Left ventricle myocardium inferior (tissue), 1 donor: Measurements from ENCODE around the gene KLF6. TPM values are rescaled to one million over a fixed set of nuclear protein-coding genes. Genes with fewer than 3 reads are reported as not detected.

Source experiments
- DNase-seq: peaks from one replicate; pipeline ENCODE4 v3.0.0-alpha.2; 2020
- H3K27ac ChIP-seq: fragments of 200-600 bp; replicated peaks from 2 replicates; pipeline ENCODE4 v1.8.0; 2021
- H3K27me3 ChIP-seq: fragments of 200-600 bp; 2 replicates; pipeline ENCODE4 v1.8.0; 2021; ENCODE audit warnings: low read depth
- H3K36me3 ChIP-seq: fragments of 200-600 bp; 2 replicates; pipeline ENCODE4 v1.8.0; 2021
- H3K4me1 ChIP-seq: fragments of 200-600 bp; 2 replicates; pipeline ENCODE4 v1.8.0; 2021
- H3K4me3 ChIP-seq: fragments of 200-600 bp; 2 replicates; pipeline ENCODE4 v1.8.0; 2021; ENCODE audit warnings: mild to moderate bottlenecking, moderate library complexity
- H3K9me3 ChIP-seq: fragments of 200-600 bp; replicated peaks from 2 replicates; pipeline ENCODE4 v1.8.0; 2021
- CTCF ChIP-seq: fragments of 200-600 bp; IDR thresholded peaks from 2 replicates; pipeline ENCODE4 v1.8.0; 2021; ENCODE audit warnings: antibody characterized with exemption, mild to moderate bottlenecking, borderline replicate concordance
- intact Hi-C: fragments of 100-400 bp; cut with micrococcal nuclease; formaldehyde crosslinking; loops from one replicate; pipeline ENCODE4 v1.11.0; 2022
- total RNA-seq: library from RNA; stranded (reverse); fragmentation: NEBNext Ultra II Directional; extraction: Animal tissue kit (Norgen Biotek cat#: 25700); gene quantifications from one replicate; pipeline ENCODE4 v1.2.1, GENCODE V29; 2021
- donor health status: DM: no; HTN: yes; CAD: no; lungs with severe emphysema.

Gene KLF6
- total RNA-seq, 1 donor from 2014 or later = 43.8 TPM

- Histone ChIP-seq H3K27me3 (no peaks in the 10 kb centered on the region), H3K27ac (no peak overlapping the region), H3K9me3 (no peaks in the 10 kb centered on the region), H3K4me1 (peaks cover 27% of the 10 kb centered on the region), H3K36me3 (no peaks in the 10 kb centered on the region), H3K4me3 (no peak overlapping the region)
- intact Hi-C loops = no loop called here
- DNase-seq = no peak
- TF ChIP-seq CTCF = no peak
Measured at GRCh38 chr10:3761021-3761686, 23.9 kb downstream of the KLF6 start.

GRCh38 chr10:3760083-3760482 is 24.9 kb downstream of the KLF6 start:
- Histone ChIP-seq H3K4me1 (peaks cover 37% of the 10 kb centered on the region), H3K36me3 (no peaks in the 10 kb centered on the region), H3K27ac (no peak overlapping the region), H3K4me3 (no peak overlapping the region), H3K27me3 (no peaks in the 10 kb centered on the region), H3K9me3 (no peaks in the 10 kb centered on the region)
- intact Hi-C loops = no loop called here
- DNase-seq = no peak
- no peak for TF ChIP-seq CTCF

GRCh38 chr10:3759397-3759796 is 25.6 kb downstream of the KLF6 start:
- TF ChIP-seq CTCF = no peak
- intact Hi-C loops = no loop called here
- Histone ChIP-seq H3K4me3 (no peak overlapping the region), H3K36me3 (no peaks in the 10 kb centered on the region), H3K9me3 (no peaks in the 10 kb centered on the region), H3K4me1 (peaks cover 41% of the 10 kb centered on the region), H3K27ac (no peak overlapping the region), H3K27me3 (no peaks in the 10 kb centered on the region)
- DNase-seq = no peak

GRCh38 chr10:3758491-3758970 is 26.5 kb downstream of the KLF6 start:
- Histone ChIP-seq H3K36me3 (no peaks in the 10 kb centered on the region), H3K4me3 (no peak overlapping the region), H3K27me3 (no peaks in the 10 kb centered on the region), H3K9me3 (no peaks in the 10 kb centered on the region), H3K27ac (no peak overlapping the region), H3K4me1 (peaks cover 39% of the 10 kb centered on the region)
- intact Hi-C loops = no loop called here
- TF ChIP-seq CTCF = no peak
- no peak for DNase-seq

GRCh38 chr10:3757638-3758490 is 27.1 kb downstream of the KLF6 start:
- H3K36me3 ChIP-seq = no peaks in the 10 kb centered on the region
- peaks cover 39% of the 10 kb centered on the region for H3K4me1 ChIP-seq
- H3K27me3 ChIP-seq = no peaks in the 10 kb centered on the region
- no peak for TF ChIP-seq CTCF
- no peak for DNase-seq
- no peaks in the 10 kb centered on the region for H3K9me3 ChIP-seq
- no peak overlapping the region for H3K27ac ChIP-seq
- intact Hi-C loops = no loop called here
- no peak overlapping the region for H3K4me3 ChIP-seq
